ENCODE measurements around the gene KCNIP4. TPM values are rescaled to one million over a fixed set of nuclear protein-coding genes. Genes with fewer than 3 reads are reported as not detected.

KCNIP4 gene
- total and polyA plus RNA-seq, 2 donors (not counting 1 experiment from before 2014, with no cell fraction given) = not detected

DNA sequence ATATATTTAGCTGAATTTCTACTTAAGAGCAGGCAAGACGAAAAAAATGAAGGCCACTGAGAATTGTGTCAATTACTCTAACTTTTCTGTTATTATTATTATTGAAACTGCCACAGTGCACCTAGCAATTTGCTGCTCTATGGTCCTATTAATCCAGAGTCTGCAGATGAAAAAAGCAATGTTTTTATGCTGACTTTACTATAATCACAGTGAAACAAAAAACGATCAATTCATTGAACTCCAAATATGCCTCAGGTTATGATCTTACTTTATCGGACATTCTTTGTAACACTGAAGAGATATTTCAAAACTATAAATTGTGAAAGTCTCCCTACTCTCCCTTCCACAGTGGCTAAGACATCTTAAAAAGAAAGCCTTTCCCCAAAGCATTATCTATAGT, 474.4 kb downstream of the KCNIP4 start:
- no peaks in the 10 kb centered on the region for H3K4me1 ChIP-seq (ENCODE audit: control insufficient read depth in 2 of 2, insufficient read depth in 2 of 2, low read length in 2 of 2)
- TF ChIP-seq EZH2 (IDR thresholded peaks at IDR 0.05; ENCODE audit: borderline replicate concordance, insufficient read depth, low read depth, low read length, poor library complexity, severe bottlenecking) = no peak
- TF ChIP-seq, protein P1, sequence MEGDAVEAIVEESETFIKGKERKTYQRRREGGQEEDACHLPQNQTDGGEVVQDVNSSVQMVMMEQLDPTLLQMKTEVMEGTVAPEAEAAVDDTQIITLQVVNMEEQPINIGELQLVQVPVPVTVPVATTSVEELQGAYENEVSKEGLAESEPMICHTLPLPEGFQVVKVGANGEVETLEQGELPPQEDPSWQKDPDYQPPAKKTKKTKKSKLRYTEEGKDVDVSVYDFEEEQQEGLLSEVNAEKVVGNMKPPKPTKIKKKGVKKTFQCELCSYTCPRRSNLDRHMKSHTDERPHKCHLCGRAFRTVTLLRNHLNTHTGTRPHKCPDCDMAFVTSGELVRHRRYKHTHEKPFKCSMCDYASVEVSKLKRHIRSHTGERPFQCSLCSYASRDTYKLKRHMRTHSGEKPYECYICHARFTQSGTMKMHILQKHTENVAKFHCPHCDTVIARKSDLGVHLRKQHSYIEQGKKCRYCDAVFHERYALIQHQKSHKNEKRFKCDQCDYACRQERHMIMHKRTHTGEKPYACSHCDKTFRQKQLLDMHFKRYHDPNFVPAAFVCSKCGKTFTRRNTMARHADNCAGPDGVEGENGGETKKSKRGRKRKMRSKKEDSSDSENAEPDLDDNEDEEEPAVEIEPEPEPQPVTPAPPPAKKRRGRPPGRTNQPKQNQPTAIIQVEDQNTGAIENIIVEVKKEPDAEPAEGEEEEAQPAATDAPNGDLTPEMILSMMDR (IDR thresholded peaks at IDR 0.05) = no peak
- H3K36me3 ChIP-seq (replicated peaks in 1 of 2; ENCODE audit: control extremely low read depth in 1 of 2, control insufficient read depth in 1 of 2, extremely low read depth in 1 of 2, insufficient read depth in 2 of 2, low read length in 1 of 2) = no peaks in the 10 kb centered on the region
- no peak overlapping the region for H3K27ac ChIP-seq (ENCODE audit: low read length in 2 of 2)
- no peak overlapping the region for H3K9ac ChIP-seq (ENCODE audit: low read length)
- no peak for ATAC-seq (ENCODE audit: low read depth)
- no peak for DNase-seq
- no peaks in the 10 kb centered on the region for H3K9me3 ChIP-seq (ENCODE audit: control extremely low read depth in 1 of 3, control insufficient read depth in 2 of 3, insufficient read depth in 1 of 3, low read length in 2 of 3)
- Mint-ChIP-seq H3K4me3 (no peak overlapping the region), H3K9me3 (ENCODE audit: insufficient read depth) (no peaks in the 10 kb centered on the region), H3K27me3 (no peaks in the 10 kb centered on the region), H3K27ac (no peak overlapping the region), H3K4me1 (no peaks in the 10 kb centered on the region)
- ChIA-PET CTCF (no interaction called here), POLR2A (interaction anchor here (0.6 kb wide), 1 partner anchor 1042 kb away, joined by 3 read pairs; no protein-coding TSS in a partner anchor)
- H3K79me2 ChIP-seq (ENCODE audit: control insufficient read depth, insufficient read depth, low read length) = no peaks in the 10 kb centered on the region
- H3K4me2 ChIP-seq (replicated peaks; ENCODE audit: low read depth, low read length, poor library complexity, severe bottlenecking) = no peak overlapping the region
- no peaks in the 10 kb centered on the region for H4K20me1 ChIP-seq (ENCODE audit: control insufficient read depth, insufficient read depth, low read length, poor library complexity, severe bottlenecking)
- intact Hi-C loops (cut with micrococcal nuclease) = no loop called here
- WGBS (ENCODE audit: insufficient coverage) = no CpG with 5 or more reads among the region's 3 CpGs
- H2AFZ ChIP-seq (ENCODE audit: insufficient read depth, low read depth, low read length, poor library complexity, severe bottlenecking) = no peak overlapping the region
- H3K4me3 ChIP-seq (ENCODE audit: control extremely low read depth in 1 of 5, extremely low read depth in 1 of 5, insufficient read depth in 1 of 5, low read depth in 2 of 5, low read length in 4 of 5) = no peak overlapping the region
- no peaks in the 10 kb centered on the region for H3K27me3 ChIP-seq (replicated peaks in 1 of 4; ENCODE audit: control extremely low read depth in 1 of 4, control insufficient read depth in 3 of 4, insufficient read depth in 4 of 4, low read length in 3 of 4)

DNA sequence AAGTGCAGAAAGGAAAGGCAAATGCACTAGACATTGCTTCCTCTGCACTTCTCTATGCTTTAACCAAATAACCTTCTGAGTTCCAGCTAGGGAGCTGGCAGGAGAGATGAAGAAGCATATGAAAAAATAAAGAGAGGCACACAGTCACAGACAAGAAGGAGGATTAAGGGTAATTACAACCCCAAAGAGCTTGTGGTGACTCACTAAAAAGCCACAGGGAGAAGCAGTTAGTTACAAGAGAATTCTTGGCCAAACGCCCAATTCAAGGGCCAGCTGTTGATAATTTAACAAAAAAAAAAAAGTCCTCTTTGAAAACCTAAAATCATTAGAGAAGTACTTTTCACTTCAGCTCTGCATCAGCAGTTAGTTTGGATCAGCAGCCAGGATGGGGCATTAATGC, 478.0 kb downstream of the KCNIP4 start:
- Mint-ChIP-seq H3K4me3 (no peak overlapping the region), H3K9me3 (ENCODE audit: insufficient read depth) (no peaks in the 10 kb centered on the region), H3K4me1 (no peaks in the 10 kb centered on the region), H3K27ac (no peak overlapping the region), H3K27me3 (no peaks in the 10 kb centered on the region)
- no peak overlapping the region for H3K4me3 ChIP-seq (ENCODE audit: control extremely low read depth in 1 of 5, extremely low read depth in 1 of 5, insufficient read depth in 1 of 5, low read depth in 2 of 5, low read length in 4 of 5)
- no peak overlapping the region for H2AFZ ChIP-seq (ENCODE audit: insufficient read depth, low read depth, low read length, poor library complexity, severe bottlenecking)
- no peaks in the 10 kb centered on the region for H3K4me1 ChIP-seq (ENCODE audit: control insufficient read depth in 2 of 2, insufficient read depth in 2 of 2, low read length in 2 of 2)
- no peak for TF ChIP-seq EZH2 (IDR thresholded peaks at IDR 0.05; ENCODE audit: borderline replicate concordance, insufficient read depth, low read depth, low read length, poor library complexity, severe bottlenecking)
- TF ChIP-seq, protein P1 (IDR thresholded peaks at IDR 0.05) = no peak
- no peak for ATAC-seq (ENCODE audit: low read depth)
- CTCF ChIA-PET = no interaction called here
- no CpG with 5 or more reads among the region's 1 CpG for WGBS (ENCODE audit: insufficient coverage)
- H3K36me3 ChIP-seq (replicated peaks in 1 of 2; ENCODE audit: control extremely low read depth in 1 of 2, control insufficient read depth in 1 of 2, extremely low read depth in 1 of 2, insufficient read depth in 2 of 2, low read length in 1 of 2) = no peaks in the 10 kb centered on the region
- no peak overlapping the region for H3K4me2 ChIP-seq (replicated peaks; ENCODE audit: low read depth, low read length, poor library complexity, severe bottlenecking)
- no peak overlapping the region for H3K9ac ChIP-seq (ENCODE audit: low read length)
- H3K27ac ChIP-seq (ENCODE audit: low read length in 2 of 2) = no peak overlapping the region
- H3K79me2 ChIP-seq (ENCODE audit: control insufficient read depth, insufficient read depth, low read length) = no peaks in the 10 kb centered on the region
- H3K9me3 ChIP-seq (ENCODE audit: control extremely low read depth in 1 of 3, control insufficient read depth in 2 of 3, insufficient read depth in 1 of 3, low read length in 2 of 3) = no peaks in the 10 kb centered on the region
- DNase-seq = no peak
- POLR2A ChIA-PET = no interaction called here
- no peaks in the 10 kb centered on the region for H4K20me1 ChIP-seq (ENCODE audit: control insufficient read depth, insufficient read depth, low read length, poor library complexity, severe bottlenecking)
- intact Hi-C loops (cut with micrococcal nuclease) = no loop called here
- H3K27me3 ChIP-seq (replicated peaks in 1 of 4; ENCODE audit: control extremely low read depth in 1 of 4, control insufficient read depth in 3 of 4, insufficient read depth in 4 of 4, low read length in 3 of 4) = no peaks in the 10 kb centered on the region
